Mesothelial cell of epicardium (in vitro differentiated cells): ENCODE measurements around the gene SYT13. TPM values are rescaled to one million over a fixed set of nuclear protein-coding genes. Genes with fewer than 3 reads are reported as not detected.
A peak's percentile ranks its signal among the peaks of the same experiment; 100 is the strongest.

ENCODE experiments used
- DNase-seq, 2 experiments: peaks; one replicate each; pipeline ENCODE4 v3.0.0; 2021; ENCODE audit warnings: low spot score in 2 of 2; ENCODE audit not compliant: unreplicated experiment in 2 of 2
- H3K27ac Mint-ChIP-seq: 2 replicates; pipeline ENCODE4 v1.8.0; 2021; ENCODE audit warnings: mixed read lengths
- H3K27me3 Mint-ChIP-seq: 2 replicates; pipeline ENCODE4 v1.8.0; 2021; ENCODE audit warnings: low read depth, mixed read lengths
- H3K36me3 Mint-ChIP-seq: 2 replicates; pipeline ENCODE4 v1.8.0; 2021; ENCODE audit warnings: mixed read lengths
- H3K4me1 Mint-ChIP-seq: 2 replicates; pipeline ENCODE4 v1.8.0; 2021; ENCODE audit warnings: mixed read lengths
- H3K4me3 Mint-ChIP-seq: 2 replicates; pipeline ENCODE4 v1.8.0; 2021; ENCODE audit warnings: mild to moderate bottlenecking, moderate library complexity, mixed read lengths
- H3K9me3 Mint-ChIP-seq: 2 replicates; pipeline ENCODE4 v1.8.0; 2021; ENCODE audit warnings: mixed read lengths
- total RNA-seq: library from RNA; stranded (reverse); gene quantifications from 3 replicates; pipeline ENCODE4 v1.2.1, GENCODE V29; 2021
- TF ChIP-seq, protein P1 (sequence below): fragments of 200-600 bp; sonication (generic); IDR thresholded peaks from one replicate; pipeline ENCODE4 v1.5.0; 2021; ENCODE audit warnings: antibody characterized with exemption; ENCODE audit not compliant: unreplicated experiment

The SYT13 gene
- total RNA-seq, 1 donor from 2014 or later: 6.8 TPM

DNA sequence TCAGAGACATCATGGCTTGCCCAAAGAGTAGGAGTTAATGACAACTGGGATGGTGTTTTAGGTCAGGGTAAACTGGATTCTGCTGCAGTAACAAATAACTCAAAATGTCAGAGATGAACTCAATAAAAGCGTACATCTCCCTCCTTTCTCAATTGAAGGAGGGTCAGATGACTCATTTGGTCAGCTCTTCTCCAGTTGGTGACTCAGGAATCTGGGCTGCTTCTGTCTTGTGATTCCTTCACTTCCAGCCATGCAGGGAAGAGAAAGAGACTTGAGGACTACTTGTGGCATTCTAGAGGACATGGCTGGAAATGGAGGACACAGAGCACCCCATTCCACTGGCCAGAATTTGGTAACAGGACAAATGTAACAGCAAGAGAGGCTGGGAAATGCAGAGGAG lies 3.2 kb upstream of the SYT13 start:
- Mint-ChIP-seq H3K27ac (no peak overlapping the region), H3K4me1 (peaks cover 8% of the 10 kb centered on the region), H3K36me3 (no peaks in the 10 kb centered on the region), H3K9me3 (no peaks in the 10 kb centered on the region), H3K4me3 (no peak overlapping the region), H3K27me3 (peaks cover 86% of the 10 kb centered on the region)
- TF ChIP-seq, protein P1, sequence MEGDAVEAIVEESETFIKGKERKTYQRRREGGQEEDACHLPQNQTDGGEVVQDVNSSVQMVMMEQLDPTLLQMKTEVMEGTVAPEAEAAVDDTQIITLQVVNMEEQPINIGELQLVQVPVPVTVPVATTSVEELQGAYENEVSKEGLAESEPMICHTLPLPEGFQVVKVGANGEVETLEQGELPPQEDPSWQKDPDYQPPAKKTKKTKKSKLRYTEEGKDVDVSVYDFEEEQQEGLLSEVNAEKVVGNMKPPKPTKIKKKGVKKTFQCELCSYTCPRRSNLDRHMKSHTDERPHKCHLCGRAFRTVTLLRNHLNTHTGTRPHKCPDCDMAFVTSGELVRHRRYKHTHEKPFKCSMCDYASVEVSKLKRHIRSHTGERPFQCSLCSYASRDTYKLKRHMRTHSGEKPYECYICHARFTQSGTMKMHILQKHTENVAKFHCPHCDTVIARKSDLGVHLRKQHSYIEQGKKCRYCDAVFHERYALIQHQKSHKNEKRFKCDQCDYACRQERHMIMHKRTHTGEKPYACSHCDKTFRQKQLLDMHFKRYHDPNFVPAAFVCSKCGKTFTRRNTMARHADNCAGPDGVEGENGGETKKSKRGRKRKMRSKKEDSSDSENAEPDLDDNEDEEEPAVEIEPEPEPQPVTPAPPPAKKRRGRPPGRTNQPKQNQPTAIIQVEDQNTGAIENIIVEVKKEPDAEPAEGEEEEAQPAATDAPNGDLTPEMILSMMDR: no peak
- no peak for DNase-seq

DNA sequence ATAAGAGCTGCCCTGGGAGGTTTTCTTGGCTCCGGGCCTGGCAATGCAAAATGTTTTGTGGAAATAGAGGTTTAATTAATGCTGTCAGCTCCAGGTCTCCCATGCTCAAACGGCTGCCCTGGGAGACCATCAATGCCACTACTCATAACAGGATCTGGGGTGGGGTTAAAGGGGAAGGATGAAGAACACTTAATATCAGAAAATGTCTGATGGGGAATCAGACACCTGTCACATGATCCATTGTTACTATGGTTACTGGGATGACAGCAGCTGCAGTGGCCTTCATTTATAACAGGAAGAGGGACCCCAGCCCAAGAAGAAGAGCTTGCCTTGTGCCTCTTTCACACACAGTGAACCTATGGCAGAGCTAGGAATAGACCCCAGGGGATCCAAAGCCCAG lies 2.2 kb upstream of the SYT13 start:
- peaks cover 8% of the 10 kb centered on the region for H3K4me1 Mint-ChIP-seq
- no peak for DNase-seq
- TF ChIP-seq, protein P1: no peak
- no peak overlapping the region for H3K4me3 Mint-ChIP-seq
- no peak overlapping the region for H3K27ac Mint-ChIP-seq
- H3K27me3 Mint-ChIP-seq: peaks cover 92% of the 10 kb centered on the region
- no peaks in the 10 kb centered on the region for H3K9me3 Mint-ChIP-seq
- no peaks in the 10 kb centered on the region for H3K36me3 Mint-ChIP-seq

DNA sequence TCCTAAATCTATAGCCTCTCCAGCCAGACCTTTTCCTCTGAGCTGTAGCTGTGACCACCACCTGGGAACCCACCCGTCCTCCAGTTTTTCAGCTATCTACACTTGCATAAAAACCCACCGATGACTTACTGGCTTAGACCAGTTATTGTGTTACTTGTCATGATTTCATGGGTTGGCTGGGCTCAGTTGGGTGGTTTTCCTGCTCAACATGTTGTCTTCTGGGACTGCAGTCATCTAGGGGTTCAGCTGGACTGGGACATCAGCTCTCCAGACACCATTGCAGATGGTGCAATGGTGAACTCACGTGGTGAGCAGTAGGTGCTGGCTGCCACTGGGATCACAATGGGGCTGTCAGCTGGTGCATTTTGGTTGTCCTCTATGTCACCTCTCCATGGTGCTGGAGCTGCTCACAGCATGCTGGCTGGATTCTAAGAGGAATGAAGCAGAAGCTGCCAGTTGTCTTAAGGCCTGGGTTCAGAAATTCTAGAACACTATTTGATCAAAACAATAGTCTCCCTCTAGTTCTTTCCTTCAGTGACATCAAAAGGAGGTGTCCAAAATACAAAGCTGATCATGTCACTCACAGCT lies 1.3 kb upstream of the SYT13 start:
- Mint-ChIP-seq H3K4me1 (peaks cover 11% of the 10 kb centered on the region), H3K27ac (no peak overlapping the region), H3K27me3 (peaks cover 83% of the 10 kb centered on the region), H3K9me3 (no peaks in the 10 kb centered on the region), H3K4me3 (no peak overlapping the region), H3K36me3 (no peaks in the 10 kb centered on the region)
- TF ChIP-seq, protein P1: no peak
- DNase-seq: no peak

DNA sequence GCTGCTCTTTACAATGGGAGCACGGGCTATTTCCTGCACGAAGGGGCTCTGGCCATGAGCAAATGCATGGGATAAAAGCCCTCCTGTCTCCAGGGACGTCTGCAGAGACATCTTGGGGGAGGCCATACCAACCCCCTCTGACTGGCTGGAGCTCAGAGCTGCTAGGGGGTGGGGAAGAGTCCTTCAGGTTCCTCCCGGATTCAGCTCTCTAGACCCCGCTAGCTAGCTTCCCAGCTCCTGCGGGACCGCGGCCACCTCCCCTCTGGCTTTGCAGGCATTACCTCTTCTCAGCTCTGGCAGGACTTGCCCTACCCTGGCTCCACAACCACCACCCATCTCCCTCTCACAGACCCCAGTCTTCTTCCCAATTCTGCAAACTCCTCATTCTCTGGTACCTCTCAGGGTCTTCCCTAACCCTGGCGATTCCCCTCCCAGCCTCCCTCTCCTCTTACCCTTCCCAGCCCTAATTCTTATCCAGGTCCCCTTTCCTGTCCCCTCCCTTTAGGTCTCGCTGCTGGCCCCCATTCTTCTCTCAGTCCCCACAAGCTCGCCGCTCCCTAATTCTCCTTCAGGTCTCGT lies 802 bp downstream of the SYT13 start:
- Mint-ChIP-seq H3K36me3 (no peaks in the 10 kb centered on the region), H3K27me3 (peaks cover 66% of the 10 kb centered on the region), H3K27ac (no peak overlapping the region), H3K4me1 (peaks cover 20% of the 10 kb centered on the region), H3K9me3 (peaks cover 3% of the 10 kb centered on the region), H3K4me3 (peak overlapping the region; percentile 67)
- no peak for DNase-seq
- TF ChIP-seq, protein P1: no peak

DNA sequence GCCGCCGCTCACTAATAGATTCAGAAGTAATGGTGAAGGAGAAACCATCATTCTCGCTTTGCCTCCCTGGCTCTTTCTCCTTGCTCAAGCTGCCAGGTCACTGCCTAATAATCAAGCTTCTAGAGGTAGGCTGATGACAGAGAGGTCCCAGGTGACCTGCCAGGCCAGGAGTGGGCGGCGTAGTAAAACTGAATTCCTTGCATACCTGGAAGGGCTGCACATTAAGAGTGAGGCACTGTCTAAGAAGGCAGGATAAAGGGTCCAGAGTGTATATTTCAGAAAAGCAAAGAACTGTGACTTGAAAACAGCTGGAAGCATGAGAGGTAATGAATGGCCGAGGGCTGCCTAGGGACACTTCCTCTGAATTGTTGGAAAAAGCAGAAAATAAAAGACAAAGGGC lies 4.1 kb downstream of the SYT13 start:
- DNase-seq: no peak
- Mint-ChIP-seq H3K27ac (peak overlapping the region; percentile 48), H3K36me3 (no peaks in the 10 kb centered on the region), H3K4me1 (peaks cover 20% of the 10 kb centered on the region), H3K27me3 (peaks cover 45% of the 10 kb centered on the region), H3K9me3 (peaks cover 16% of the 10 kb centered on the region), H3K4me3 (no peak overlapping the region)
- TF ChIP-seq, protein P1: no peak
